Kidney (tissue), 14 donors: ENCODE data around the gene SSPN. TPM values are rescaled to one million over a fixed set of nuclear protein-coding genes. Genes with fewer than 3 reads are reported as not detected.

Experiments
- DNase-seq, 5 donors: peaks; one replicate each; pipeline ENCODE4 v3.0.0-alpha.2; 2013 to 2020
- FAIRE-seq: peaks from 2 replicates; lab custom pipeline; 2012; peaks lifted over from hg19 to GRCh38; lab: Jason Lieb, UNC
- H3K27ac ChIP-seq, 2 donors: one replicate each; pipeline ENCODE4 v1.7.0; 2013; ENCODE audit warnings: low read depth in 2 of 2, low read length in 2 of 2, inconsistent platforms in 1 of 2
- H3K27me3 ChIP-seq: one replicate; pipeline ENCODE4 v1.7.1; 2013; ENCODE audit warnings: low read length, inconsistent platforms; ENCODE audit not compliant: control insufficient read depth, insufficient read depth
- H3K36me3 ChIP-seq, 3 donors: one replicate each; pipeline versions ENCODE4 v1.7.0 to v1.7.1; 2013; ENCODE audit warnings: low read length in 3 of 3, control low read depth in 1 of 3, inconsistent platforms in 1 of 3; ENCODE audit not compliant: insufficient read depth in 3 of 3, control insufficient read depth in 2 of 3
- H3K4me1 ChIP-seq, 3 donors: one replicate each; pipeline versions ENCODE4 v1.7.0 to v1.7.1; 2013; ENCODE audit warnings: low read length in 3 of 3, inconsistent platforms in 1 of 3, low read depth in 1 of 3; ENCODE audit not compliant: control insufficient read depth in 2 of 3, insufficient read depth in 2 of 3
- H3K4me3 ChIP-seq, 3 donors: one replicate each; pipeline versions ENCODE4 v1.7.0 to v1.8.1; 2013; ENCODE audit warnings: low read length in 3 of 3, control low read depth in 1 of 3, inconsistent platforms in 1 of 3
- H3K9ac ChIP-seq, 3 donors: one replicate each; pipeline versions ENCODE4 v1.7.0 to v1.7.1; 2013; ENCODE audit warnings: low read length in 3 of 3, control low read depth in 1 of 3, inconsistent platforms in 1 of 3
- H3K9me3 ChIP-seq, 3 donors: one replicate each; pipeline versions ENCODE4 v1.7.0 to v1.7.1; 2013; ENCODE audit warnings: low read length in 3 of 3, control low read depth in 1 of 3, inconsistent platforms in 1 of 3; ENCODE audit not compliant: control insufficient read depth in 2 of 3, insufficient read depth in 1 of 3
- CTCF ChIP-seq: IDR thresholded peaks from 3 replicates; pipeline ENCODE4 v1.5.1; 2012; ENCODE audit warnings: mild to moderate bottlenecking, moderate library complexity, borderline replicate concordance; ENCODE audit not compliant: insufficient read depth; ENCODE audit errors: extremely low read depth
- intact Hi-C: fragments of 100-400 bp; cut with DNase I; formaldehyde crosslinking; loops from one replicate; pipeline ENCODE4 v1.11.1; 2022
- polyA plus RNA-seq: library from polyadenylated mRNA; stranded (reverse); fragments of 350-450 nt; fragmentation: Illumina TruSeq; extraction: RNeasy Lipid Tissue Mini Kit (QIAGEN cat#74804); gene quantifications from one replicate; pipeline ENCODE4 v1.2.3, GENCODE V29; 2014; ENCODE audit warnings: low read depth, low replicate concordance; ENCODE audit not compliant: insufficient read depth
- total RNA-seq: library from RNA; stranded (reverse); fragmentation: NEBNext Ultra II Directional; extraction: Animal tissue kit (Norgen Biotek cat#: 25700); gene quantifications from one replicate; pipeline ENCODE4 v1.2.1, GENCODE V29; 2021
- donor health status: control.
- donor health status: control.
- donor health status: control.
- donor health status: control.
- donor health status: control.
- donor health status: DM: yes; HTN: yes; CAD: no.
- donor health status: Normal renal cell carcinoma (clear cell type).

Gene SSPN
- total and polyA plus RNA-seq, 2 donors from 2014 or later: 3.2 to 17.8 TPM

DNA sequence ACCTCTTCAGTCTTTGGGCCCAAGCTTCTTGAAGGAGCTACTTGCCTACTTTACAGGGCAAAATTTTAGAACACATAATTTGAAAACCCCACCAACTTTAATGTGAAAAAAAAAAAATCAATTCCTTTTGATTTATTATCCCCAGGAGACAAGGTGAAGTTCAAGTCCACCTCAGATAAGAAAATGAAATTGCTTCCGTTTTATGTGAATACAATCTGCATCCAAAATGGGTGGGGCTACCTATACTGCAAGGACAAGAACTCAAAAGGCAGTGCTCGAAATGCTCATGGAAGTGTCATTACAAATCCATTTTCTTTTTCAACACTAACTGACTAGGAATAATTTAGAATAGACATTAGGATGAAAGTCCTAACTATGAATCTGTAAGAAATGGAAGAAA, 45.7 kb downstream of the SSPN start:
- TF ChIP-seq CTCF: no peak
- Histone ChIP-seq H3K9me3 (no peaks in the 10 kb centered on the region), H3K4me3 (no peak overlapping the region), H3K4me1 (no peaks in the 10 kb centered on the region), H3K36me3 (no peaks in the 10 kb centered on the region), H3K27me3 (no peaks in the 10 kb centered on the region), H3K9ac (no peak overlapping the region), H3K27ac (no peak overlapping the region)
- DNase-seq: no peak
- intact Hi-C loops: no loop called here
- no peak for FAIRE-seq

GRCh38 chr12:26242683-26243082, 47.3 kb downstream of the SSPN start:
- Histone ChIP-seq H3K27ac (no peak overlapping the region), H3K9me3 (no peaks in the 10 kb centered on the region), H3K27me3 (no peaks in the 10 kb centered on the region), H3K4me3 (no peak overlapping the region), H3K36me3 (no peaks in the 10 kb centered on the region), H3K4me1 (no peaks in the 10 kb centered on the region), H3K9ac (no peak overlapping the region)
- no peak for FAIRE-seq
- intact Hi-C loops: no loop called here
- TF ChIP-seq CTCF: no peak
- no peak for DNase-seq

- no peaks in the 10 kb centered on the region for H3K36me3 ChIP-seq
- intact Hi-C loops: no loop called here
- no peaks in the 10 kb centered on the region for H3K4me1 ChIP-seq
- no peak overlapping the region for H3K27ac ChIP-seq
- H3K9ac ChIP-seq: no peak overlapping the region
- TF ChIP-seq CTCF: no peak
- no peak overlapping the region for H3K4me3 ChIP-seq
- H3K9me3 ChIP-seq: no peaks in the 10 kb centered on the region
- DNase-seq (no peak), FAIRE-seq (no peak)
- H3K27me3 ChIP-seq: no peaks in the 10 kb centered on the region
These were observed 49.1 kb downstream of the SSPN start for GRCh38 chr12:26244503-26244902.
